ENCODE measurements around the gene JMJD8.
A peak's percentile ranks its signal among the peaks of the same experiment; 100 is the strongest.
"Not testable (repeated sequence)": the region's sequence is repeated elsewhere in the genome, so short reads cannot be mapped to it uniquely, and the experiment has no call there.

The JMJD8 gene

DNA sequence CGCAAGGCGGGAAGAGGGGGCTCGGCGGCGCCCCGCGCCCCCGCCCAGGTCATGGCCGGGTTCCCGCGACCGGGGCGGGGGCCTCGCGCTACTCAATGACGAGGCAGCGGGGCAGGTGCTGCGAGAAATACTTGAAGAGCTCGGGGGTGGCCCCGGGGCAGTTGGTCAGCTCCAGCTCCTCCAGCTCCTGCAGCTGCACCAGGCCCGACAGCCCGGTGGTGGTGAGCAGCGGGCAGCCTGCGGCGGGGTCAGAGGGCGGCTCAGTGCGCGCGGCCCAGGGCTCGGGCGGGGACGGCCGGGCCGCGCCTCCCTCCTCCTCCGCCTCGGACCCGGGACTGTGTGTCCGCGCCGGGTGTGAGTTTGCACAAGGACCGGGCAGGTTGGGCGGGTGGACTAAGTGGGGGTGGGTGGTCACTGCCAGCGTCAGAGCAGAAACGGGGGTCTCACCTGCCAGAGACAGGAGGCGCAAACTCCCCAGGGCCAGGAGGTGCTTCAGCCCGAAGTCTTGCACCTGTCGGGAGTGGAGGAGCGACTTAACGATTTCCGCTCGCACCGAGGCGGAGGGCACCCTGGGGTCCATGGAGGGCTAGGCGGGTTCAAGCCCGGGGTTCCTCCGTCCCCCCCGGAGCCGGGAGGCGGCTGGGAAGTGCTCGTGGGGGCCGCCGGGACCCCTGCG, 10.2 kb upstream of the JMJD8 start:
- H3K27me3 Mint-ChIP-seq (ENCODE audit: low read depth): peaks cover 8% of the 10 kb centered on the region
- no peak for DNase-seq (ENCODE audit: low spot score)
- no peak overlapping the region for H3K27ac Mint-ChIP-seq

DNA sequence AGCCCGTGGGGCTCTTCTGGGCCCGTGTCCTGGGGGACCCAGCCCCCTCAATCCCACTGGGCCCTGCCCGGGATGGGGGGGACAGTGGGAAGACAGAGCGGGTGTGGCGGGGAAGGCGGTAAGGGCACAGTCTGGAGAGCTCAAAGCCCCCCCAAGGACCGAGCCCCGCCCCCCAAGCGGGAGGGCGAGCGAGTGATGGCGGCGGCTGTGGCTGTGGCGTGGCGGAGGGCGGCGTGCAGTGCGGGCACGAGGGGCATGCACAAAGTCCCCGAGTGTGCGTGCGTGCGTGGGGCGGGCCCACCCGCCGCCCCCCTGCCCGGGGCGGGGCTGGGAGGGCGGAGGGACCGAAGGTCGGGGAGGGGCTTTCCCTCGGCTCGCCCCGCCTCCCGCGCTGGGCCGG, 9.6 kb upstream of the JMJD8 start:
- DNase-seq (ENCODE audit: low spot score): no peak
- Mint-ChIP-seq H3K27ac (no peak overlapping the region), H3K36me3 (ENCODE audit: low read depth) (peaks cover 3% of the 10 kb centered on the region), H3K4me1 (ENCODE audit: low read depth) (peaks cover 3% of the 10 kb centered on the region), H3K4me3 (no peak overlapping the region), H3K9me3 (no peaks in the 10 kb centered on the region), H3K27me3 (ENCODE audit: low read depth) (peaks cover 8% of the 10 kb centered on the region)

More for the DNA sequence above, 10.2 kb upstream of the JMJD8 start:
- Mint-ChIP-seq H3K4me1 (ENCODE audit: low read depth) (peaks cover 3% of the 10 kb centered on the region), H3K4me3 (peak overlapping the region; percentile 50), H3K36me3 (ENCODE audit: low read depth) (peaks cover 3% of the 10 kb centered on the region), H3K9me3 (no peaks in the 10 kb centered on the region)

DNA sequence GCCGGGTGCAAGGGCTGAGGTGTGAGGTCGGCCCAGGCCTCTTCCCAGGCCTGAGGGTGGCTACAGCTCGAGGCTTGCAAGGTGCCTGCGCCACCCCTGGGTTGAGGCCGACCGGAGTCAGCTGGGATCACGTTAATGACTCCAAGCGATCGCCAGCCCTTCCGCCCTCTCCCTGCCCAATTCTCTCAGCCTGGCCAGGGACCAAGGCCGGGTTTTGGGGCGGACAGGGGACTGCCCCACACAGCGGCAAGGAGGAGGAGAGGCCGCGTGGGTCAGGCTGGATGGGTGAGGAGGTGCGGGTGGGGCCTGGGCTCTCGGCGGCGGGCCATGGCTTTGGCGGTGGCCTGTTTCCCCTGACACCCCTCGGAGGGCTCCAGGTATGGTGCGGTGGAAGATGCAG, 9.2 kb upstream of the JMJD8 start:
- Mint-ChIP-seq H3K9me3 (no peaks in the 10 kb centered on the region), H3K4me3 (peak overlapping the region; percentile 50), H3K27ac (no peak overlapping the region), H3K4me1 (ENCODE audit: low read depth) (peaks cover 3% of the 10 kb centered on the region), H3K27me3 (ENCODE audit: low read depth) (peaks cover 8% of the 10 kb centered on the region), H3K36me3 (ENCODE audit: low read depth) (peaks cover 3% of the 10 kb centered on the region)
- DNase-seq (ENCODE audit: low spot score): no peak

DNA sequence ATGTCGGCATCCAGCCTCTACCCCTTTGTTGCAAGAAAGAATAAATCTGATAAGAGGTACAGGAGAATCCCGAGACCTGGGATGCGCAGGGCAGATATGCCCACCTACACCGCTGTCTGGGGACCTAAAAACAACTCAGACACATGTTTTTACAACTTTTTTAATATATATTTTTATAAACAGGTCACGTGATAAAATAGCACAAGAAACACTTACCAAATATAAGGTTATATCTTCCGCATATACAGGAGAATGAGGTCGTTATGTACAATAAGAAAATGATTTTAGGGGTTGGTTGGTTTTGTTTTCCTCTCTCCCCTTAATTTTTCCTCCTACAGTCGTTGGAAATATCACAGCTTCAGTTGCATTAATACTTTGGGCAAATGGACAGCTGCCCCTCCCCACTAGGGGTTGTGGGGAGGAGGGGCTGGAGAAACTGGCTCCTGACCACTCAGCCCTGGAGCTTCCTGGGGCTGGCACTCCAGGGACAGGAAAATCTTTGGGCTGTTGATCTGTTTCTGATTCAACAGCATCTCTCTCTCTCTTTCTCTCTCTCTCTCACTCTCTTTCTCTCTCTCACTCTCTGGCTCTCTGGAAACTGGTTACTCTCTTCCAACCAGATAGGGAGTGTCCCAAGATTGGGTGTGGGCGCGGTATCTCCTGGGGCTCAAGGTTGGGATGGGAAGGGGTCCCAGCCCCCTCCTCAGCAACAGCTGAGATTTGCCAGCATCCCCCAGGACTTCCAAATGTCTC, 8.4 kb upstream of the JMJD8 start:
- Mint-ChIP-seq H3K27me3 (ENCODE audit: low read depth) (peaks cover 8% of the 10 kb centered on the region), H3K4me3 (peak overlapping the region; percentile 62), H3K27ac (no peak overlapping the region)

DNA sequence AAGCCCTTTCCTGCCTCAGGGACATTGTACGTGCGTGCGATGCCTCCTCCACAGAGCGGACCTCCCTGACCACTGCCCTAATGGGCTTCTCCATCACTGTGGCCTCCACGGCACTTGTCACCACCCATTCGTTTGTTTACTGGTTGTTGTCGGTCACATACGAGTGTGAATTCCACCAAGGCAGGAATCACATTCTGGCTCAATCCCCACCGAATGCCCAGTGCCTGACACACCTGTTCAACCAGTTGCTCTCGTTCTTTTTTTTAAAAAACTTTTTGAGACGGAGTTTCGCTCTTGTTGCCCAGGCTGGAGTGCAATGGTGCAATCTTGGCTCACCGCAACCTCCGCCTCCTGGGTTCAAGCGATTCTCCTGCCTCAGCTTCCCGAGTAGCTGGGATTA, 7.1 kb upstream of the JMJD8 start:
- not testable (repeated sequence) for H3K4me1 Mint-ChIP-seq (ENCODE audit: low read depth); DNase-seq (ENCODE audit: low spot score); H3K9me3 Mint-ChIP-seq; H3K27me3 Mint-ChIP-seq (ENCODE audit: low read depth); H3K36me3 Mint-ChIP-seq (ENCODE audit: low read depth)
- H3K4me3 Mint-ChIP-seq: peak overlapping the region; percentile 85
- H3K27ac Mint-ChIP-seq: peak overlapping the region; percentile 55

More for the DNA sequence above, 8.4 kb upstream of the JMJD8 start:
- H3K9me3 Mint-ChIP-seq: no peaks in the 10 kb centered on the region
- H3K4me1 Mint-ChIP-seq (ENCODE audit: low read depth): peaks cover 3% of the 10 kb centered on the region
- no peak for DNase-seq (ENCODE audit: low spot score)
- peaks cover 3% of the 10 kb centered on the region for H3K36me3 Mint-ChIP-seq (ENCODE audit: low read depth)

DNA sequence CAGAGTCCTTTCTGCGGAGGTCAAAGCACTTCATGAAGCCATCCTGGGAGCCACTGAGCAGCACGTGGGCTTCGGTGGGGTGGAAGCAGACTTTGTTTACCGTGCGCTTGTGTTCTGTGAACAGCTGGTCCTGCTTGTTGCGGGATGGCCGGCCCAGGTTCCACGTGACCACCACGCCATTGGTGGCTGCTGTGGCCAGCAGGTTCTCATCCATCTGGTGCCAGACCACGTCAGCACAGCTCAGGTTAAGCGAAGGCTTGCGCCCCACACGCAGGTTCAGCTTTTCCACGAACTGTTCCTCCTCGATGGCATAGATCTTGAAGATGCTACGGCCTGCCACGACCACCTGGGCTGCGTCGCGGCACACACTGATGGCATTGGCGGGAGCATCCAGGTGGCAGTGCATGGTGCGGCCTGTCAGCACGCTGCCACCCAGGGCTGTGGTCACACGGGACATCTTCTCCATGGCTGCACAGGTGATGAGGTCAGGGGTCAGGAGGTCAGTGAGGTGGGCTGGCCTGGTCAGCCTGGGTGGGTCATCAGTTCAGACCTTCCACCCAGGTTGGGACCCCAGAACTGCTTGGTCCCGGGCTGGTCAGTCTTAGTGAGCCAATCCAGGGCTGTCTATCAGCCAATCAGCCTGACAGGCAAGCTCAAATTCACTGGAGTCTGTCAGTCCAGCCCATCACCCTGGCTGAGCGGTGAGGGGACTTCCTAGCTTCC, 5.2 kb upstream of the JMJD8 start:
- H3K27me3 Mint-ChIP-seq (ENCODE audit: low read depth): peaks cover 8% of the 10 kb centered on the region
- DNase-seq (ENCODE audit: low spot score): no peak
- H3K4me1 Mint-ChIP-seq (ENCODE audit: low read depth): no peaks in the 10 kb centered on the region
- H3K36me3 Mint-ChIP-seq (ENCODE audit: low read depth): peaks cover 4% of the 10 kb centered on the region
- H3K27ac Mint-ChIP-seq: peak overlapping the region; percentile 90
- no peaks in the 10 kb centered on the region for H3K9me3 Mint-ChIP-seq
- H3K4me3 Mint-ChIP-seq: peak overlapping the region; percentile 85

DNA sequence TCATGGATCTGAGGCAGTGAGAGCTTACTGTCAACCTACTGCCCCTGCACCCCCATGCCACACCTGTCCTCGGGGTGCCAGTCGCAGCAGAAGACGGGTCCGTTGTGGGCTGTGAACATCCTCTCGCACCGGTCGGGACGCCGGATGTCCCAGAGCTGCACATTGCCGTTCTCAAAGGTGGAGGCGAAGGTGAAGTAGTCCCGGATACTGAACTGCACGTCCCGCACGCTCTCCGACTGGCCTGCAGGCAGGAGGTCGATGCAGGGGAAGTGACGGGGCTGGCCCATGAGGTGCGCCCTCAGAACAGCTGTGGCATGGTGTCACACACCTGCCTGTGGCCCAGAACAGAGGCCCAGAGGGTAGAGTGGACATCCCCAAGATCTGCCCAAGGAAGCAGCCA, 3.4 kb upstream of the JMJD8 start:
- Mint-ChIP-seq H3K27me3 (ENCODE audit: low read depth) (peaks cover 1% of the 10 kb centered on the region), H3K9me3 (no peaks in the 10 kb centered on the region), H3K4me3 (no peak overlapping the region), H3K4me1 (ENCODE audit: low read depth) (peaks cover 4% of the 10 kb centered on the region), H3K36me3 (ENCODE audit: low read depth) (peaks cover 5% of the 10 kb centered on the region), H3K27ac (no peak overlapping the region)
- no peak for DNase-seq (ENCODE audit: low spot score)

DNA sequence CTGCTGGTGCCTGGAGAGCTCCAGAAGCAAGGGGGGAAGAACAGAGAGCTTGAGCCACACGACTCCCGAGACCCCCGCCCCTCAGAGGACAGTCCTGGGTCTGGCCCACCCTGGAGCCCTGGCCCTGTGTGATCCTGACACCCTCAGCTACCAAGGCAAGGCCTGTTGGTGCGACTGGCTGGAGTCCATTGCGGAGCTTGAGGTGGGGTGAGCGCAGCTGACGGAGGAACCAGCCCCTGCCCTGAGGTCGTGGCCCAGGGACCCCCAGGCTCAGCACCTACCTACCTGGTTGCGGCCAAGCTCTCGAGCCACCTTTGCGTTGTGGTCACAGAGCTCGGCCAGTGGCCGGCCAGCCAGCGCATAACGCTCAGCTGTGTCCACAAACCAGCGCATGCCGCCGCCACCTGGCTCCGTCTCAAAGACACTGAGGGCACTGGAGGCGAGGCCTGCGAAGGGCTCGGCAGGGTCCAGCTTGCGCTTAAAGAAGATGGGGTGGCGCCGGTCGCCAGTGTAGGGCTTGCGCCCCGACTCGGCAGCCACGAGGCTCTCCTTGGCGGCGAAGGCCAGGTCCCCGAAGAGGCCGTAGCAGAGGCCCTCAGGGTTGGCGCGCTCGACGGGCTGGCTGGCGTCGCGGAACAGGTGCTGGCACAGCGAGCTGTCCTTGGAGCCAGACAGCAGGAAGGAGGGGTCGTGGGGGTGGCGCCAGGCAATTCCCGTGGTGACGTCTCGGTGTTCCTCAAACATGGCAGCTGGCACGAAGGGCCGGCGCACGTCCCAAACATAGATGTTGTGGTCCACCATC, 2.5 kb upstream of the JMJD8 start:
- Mint-ChIP-seq H3K27me3 (ENCODE audit: low read depth) (no peaks in the 10 kb centered on the region), H3K4me1 (ENCODE audit: low read depth) (peaks cover 8% of the 10 kb centered on the region), H3K4me3 (no peak overlapping the region), H3K27ac (no peak overlapping the region), H3K9me3 (no peaks in the 10 kb centered on the region), H3K36me3 (ENCODE audit: low read depth) (peaks cover 11% of the 10 kb centered on the region)
- DNase-seq (ENCODE audit: low spot score): no peak

DNA sequence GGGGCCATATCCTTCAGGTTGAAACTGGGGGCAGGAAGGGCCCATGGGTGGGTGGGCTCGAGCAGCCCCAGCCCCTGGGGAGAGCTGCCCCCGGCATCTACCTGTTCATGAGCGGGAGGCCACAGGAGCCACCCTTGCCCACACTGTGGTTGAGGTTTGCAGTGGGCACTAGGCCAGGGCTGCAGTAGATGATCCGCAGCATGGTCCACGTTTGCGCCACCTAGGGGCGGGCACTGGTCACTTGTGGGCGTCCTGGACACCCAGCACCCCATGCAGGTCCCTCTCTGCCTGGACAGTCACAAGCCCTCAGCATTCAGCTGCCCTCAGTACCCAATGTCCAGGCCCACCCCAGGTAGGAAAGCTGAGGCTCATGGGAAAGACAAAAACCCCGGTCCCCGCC, 1.8 kb upstream of the JMJD8 start:
- no peak overlapping the region for H3K27ac Mint-ChIP-seq
- peaks cover 16% of the 10 kb centered on the region for H3K36me3 Mint-ChIP-seq (ENCODE audit: low read depth)
- no peaks in the 10 kb centered on the region for H3K9me3 Mint-ChIP-seq
- no peaks in the 10 kb centered on the region for H3K27me3 Mint-ChIP-seq (ENCODE audit: low read depth)
- peak overlapping the region; percentile 38 for H3K4me3 Mint-ChIP-seq
- H3K4me1 Mint-ChIP-seq (ENCODE audit: low read depth): peaks cover 9% of the 10 kb centered on the region
- no peak for DNase-seq (ENCODE audit: low spot score)

DNA sequence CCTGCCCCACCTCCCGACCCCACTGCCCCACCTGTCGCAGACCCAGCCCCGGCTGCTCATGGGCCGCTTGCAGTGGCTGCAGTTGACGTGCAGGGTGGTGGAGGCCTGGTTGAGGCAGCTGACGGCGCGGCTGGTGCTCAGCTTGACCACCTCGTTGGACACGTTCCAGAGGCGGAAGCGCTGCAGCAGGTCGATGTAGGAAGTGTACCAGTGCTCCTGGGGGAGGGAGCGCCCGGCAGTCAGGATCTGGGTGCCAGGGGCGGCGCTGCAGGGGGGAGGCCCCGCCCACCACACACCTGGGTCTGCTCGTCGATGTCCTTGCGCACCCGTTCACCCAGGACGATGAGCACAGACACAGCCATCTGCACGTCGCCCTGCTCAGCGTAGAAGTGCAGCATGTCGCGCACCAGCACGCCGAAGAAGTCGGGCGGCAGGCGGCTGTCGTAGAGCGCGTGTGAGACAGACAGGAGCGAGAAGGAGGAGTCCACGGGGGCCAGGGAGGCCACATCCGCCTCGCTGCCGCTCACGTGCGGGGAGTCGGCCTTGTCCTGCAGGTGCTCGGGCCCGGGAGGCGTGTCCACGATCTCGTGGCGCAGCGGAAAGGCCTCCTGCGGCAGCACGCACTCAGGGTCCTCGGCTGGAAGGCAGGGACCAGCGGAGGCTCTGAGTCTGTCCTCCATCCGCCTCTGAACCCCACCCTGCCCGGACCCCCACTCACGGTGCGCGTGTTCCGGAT, 995 bp upstream of the JMJD8 start:
- H3K4me3 Mint-ChIP-seq: no peak overlapping the region
- DNase-seq (ENCODE audit: low spot score): no peak
- H3K9me3 Mint-ChIP-seq: no peaks in the 10 kb centered on the region
- peaks cover 17% of the 10 kb centered on the region for H3K36me3 Mint-ChIP-seq (ENCODE audit: low read depth)
- H3K27me3 Mint-ChIP-seq (ENCODE audit: low read depth): no peaks in the 10 kb centered on the region
- peaks cover 9% of the 10 kb centered on the region for H3K4me1 Mint-ChIP-seq (ENCODE audit: low read depth)
- H3K27ac Mint-ChIP-seq: peak overlapping the region; percentile 63

DNA sequence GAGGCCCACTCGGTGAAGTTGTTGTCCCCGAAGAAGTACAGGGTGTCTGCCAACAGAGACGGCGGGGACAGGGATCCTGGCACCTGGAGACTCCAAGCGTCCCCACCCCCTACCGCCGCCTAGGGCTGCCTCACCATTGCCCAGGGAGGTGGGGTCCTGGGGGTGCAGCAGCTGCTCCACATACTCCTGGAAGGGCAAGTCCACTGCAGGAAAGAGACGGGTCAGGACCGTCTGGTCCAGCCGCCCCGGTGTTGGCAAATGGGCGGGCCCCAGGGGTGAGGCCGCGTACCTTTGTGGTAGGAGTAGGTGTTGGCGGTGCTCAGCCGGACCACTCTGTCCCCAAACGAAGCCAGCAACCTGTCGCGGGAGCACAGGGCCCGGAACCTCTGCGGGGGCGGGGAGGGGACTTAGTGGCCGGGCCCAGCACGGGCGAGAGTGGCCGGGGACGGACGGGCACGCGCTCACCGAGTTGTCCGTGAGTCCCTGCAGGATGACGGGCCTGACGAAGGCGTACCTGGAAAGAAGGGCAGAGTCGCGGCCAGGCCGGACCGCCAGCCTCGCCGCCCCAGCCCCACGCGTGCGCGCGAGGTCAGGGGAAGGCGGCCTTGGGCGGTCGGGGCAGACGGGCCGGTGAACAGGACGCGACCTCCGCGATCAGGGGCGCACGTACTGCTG, 601 bp downstream of the JMJD8 start:
- DNase-seq (ENCODE audit: low spot score): no peak
- peak overlapping the region; percentile 52 for H3K27ac Mint-ChIP-seq
- no peaks in the 10 kb centered on the region for H3K9me3 Mint-ChIP-seq
- peaks cover 17% of the 10 kb centered on the region for H3K36me3 Mint-ChIP-seq (ENCODE audit: low read depth)
- no peaks in the 10 kb centered on the region for H3K27me3 Mint-ChIP-seq (ENCODE audit: low read depth)
- H3K4me1 Mint-ChIP-seq (ENCODE audit: low read depth): peaks cover 12% of the 10 kb centered on the region
- H3K4me3 Mint-ChIP-seq: peak overlapping the region; percentile 77

DNA sequence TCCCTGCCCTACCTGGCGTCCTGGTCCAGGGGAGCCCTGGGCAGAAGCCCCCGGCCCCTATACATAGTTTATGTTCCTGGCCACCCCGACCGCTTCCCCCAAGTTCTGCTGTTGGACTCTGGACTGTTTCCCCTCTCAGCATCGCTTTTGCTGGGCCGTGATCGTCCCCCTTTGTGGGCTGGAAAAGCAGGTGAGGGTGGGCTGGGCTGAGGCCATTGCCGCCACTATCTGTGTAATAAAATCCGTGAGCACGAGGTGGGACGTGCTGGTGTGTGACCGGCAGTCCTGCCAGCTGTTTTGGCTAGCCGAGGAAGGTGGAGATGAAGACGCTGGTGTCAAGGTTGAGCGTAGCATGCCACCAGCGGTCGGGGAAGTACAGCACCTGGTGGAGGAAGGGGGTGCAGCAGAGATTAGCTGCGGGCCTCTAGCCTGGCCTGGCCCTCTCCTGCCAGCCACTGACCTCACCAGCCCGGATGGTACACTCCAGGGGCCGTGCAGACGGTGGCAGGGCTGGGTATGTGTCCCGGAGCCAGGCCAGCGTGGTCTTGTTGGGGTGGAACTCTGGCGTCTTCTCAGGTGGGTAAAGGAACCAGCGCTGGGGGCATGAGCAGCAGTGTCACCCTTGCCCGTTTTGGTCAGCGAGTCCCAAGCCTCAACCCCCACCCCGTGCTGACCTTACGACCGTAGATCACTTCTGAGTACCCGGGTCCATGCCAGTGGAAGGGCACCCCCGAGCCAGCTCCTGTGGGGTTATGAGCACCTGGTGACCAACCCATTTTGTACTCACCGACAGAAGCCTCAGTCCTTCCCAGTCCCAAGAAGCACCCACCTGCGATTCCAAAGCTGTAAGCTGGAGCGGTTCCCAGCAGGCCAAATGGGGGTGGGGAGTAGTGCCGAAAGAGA, 1.4 kb downstream of the JMJD8 start:
- H3K4me1 Mint-ChIP-seq (ENCODE audit: low read depth): peaks cover 12% of the 10 kb centered on the region
- peak overlapping the region; percentile 62 for H3K27ac Mint-ChIP-seq
- H3K9me3 Mint-ChIP-seq: no peaks in the 10 kb centered on the region
- H3K36me3 Mint-ChIP-seq (ENCODE audit: low read depth): peaks cover 17% of the 10 kb centered on the region
- H3K4me3 Mint-ChIP-seq: peak overlapping the region; percentile 77
- DNase-seq (ENCODE audit: low spot score): no peak
- H3K27me3 Mint-ChIP-seq (ENCODE audit: low read depth): no peaks in the 10 kb centered on the region
